ENCODE data around the gene ESRRA. TPM values are rescaled to one million over a fixed set of nuclear protein-coding genes. Genes with fewer than 3 reads are reported as not detected.
A peak's percentile ranks its signal among the peaks of the same experiment; 100 is the strongest.

Gene ESRRA
- total and polyA plus RNA-seq, 10 of the 15 experiments (the other 5 are each of a cell fraction or from before 2014, with no cell fraction given) = 0.32 to 48.9 (median 12.6) TPM

DNA sequence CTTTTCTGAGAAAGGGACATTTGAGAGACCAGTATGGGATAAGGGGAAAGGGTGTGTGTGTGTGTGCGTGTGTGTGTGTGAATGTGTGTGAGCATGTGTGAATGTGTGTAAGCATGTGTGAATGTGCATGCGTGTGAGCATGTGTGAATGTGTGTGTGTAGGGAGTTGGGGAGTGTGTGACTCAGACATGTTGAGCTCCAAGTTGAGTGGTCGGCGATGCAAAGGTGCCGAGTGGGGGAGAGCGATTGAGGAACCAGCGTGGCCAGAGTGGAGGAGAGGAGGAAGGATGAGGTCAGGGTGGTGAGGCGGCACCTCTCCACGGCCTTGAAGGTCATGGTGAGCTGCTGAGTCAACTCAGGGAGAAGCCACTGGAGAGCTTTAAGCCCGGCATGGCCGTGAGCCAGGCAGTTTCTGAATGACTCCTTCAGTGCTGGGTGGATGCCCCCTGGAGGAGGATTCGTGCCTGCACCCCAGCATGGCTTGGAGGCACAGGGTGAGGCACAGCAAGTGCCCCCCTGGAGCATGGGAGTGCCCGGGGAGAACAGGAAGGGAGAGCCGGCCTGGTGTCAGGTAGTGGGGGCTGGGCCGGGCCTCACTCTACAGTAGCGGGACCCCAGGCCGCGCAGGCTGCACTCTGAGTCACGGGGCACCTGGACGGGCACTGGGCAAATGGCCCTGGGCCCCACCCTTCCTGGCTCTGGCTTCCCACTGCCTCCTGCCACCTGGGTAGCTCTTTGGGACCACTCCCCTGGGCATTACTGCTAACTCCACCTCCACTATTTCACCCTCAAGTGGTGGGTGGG, 26.4 kb downstream of the ESRRA start:
- Histone ChIP-seq H3K4me2 (ENCODE audit: control insufficient read depth, insufficient read depth) (peak overlapping the region; percentile 19), H3K4me3 (no peak overlapping the region), H3K9me3 (replicated peaks; ENCODE audit: control insufficient read depth, insufficient read depth, low read length) (no peaks in the 10 kb centered on the region; the same call in 2 of the 3 replicates), H3K4me1 (ENCODE audit: control insufficient read depth, insufficient read depth, low read length) (peaks cover 21% of the 10 kb centered on the region), H3K27ac (ENCODE audit: control insufficient read depth, insufficient read depth) (peak overlapping the region; percentile 52), H3K9ac (ENCODE audit: control insufficient read depth, insufficient read depth, low read length) (peak overlapping the region; percentile 26), H3K79me2 (ENCODE audit: control insufficient read depth, insufficient read depth, low read length) (no peaks in the 10 kb centered on the region), H3K27me3 (replicated peaks in 1 of 2; ENCODE audit: control insufficient read depth in 2 of 2, insufficient read depth in 2 of 2, low read length in 1 of 2) (no peaks in the 10 kb centered on the region), H2AFZ (ENCODE audit: control insufficient read depth, low read depth, low read length) (peak overlapping the region; percentile 74), H3K36me3 (ENCODE audit: control insufficient read depth in 2 of 2, insufficient read depth in 2 of 2, low read length in 1 of 2) (no peaks in the 10 kb centered on the region), H4K20me1 (ENCODE audit: control insufficient read depth, insufficient read depth) (no peaks in the 10 kb centered on the region)
- in situ Hi-C loops (cut with MboI) (no loop called here), intact Hi-C loops (cut with micrococcal nuclease; ENCODE audit: unreplicated experiment) (loop anchor here (1.0 kb wide), 2 partner anchors 13 to 25 kb away; partner anchors contain the start of gene PRDX5)
- BruUV-seq (replicated peaks) = no TSS peak
- ATAC-seq (peak; percentile 80), FAIRE-seq (peak; percentile 93), DNase-seq (ENCODE audit: low read depth, low spot score) (peak; percentile 80)
- ChIA-PET CTCF (interaction anchor here (0.6 to 14.7 kb wide), 24 partner anchors 9 to 343 kb away, joined by 3 to 228 read pairs (median 5); partner anchors contain the start of genes CCDC88B, ESRRA, FERMT3 and PRDX5), POLR2A (interaction anchor here (0.9 to 2.7 kb wide), 10 partner anchors 8 to 125 kb away, joined by 3 to 27 read pairs (median 4); partner anchors contain the start of genes CCDC88B, ESRRA, FERMT3 and FKBP2), SMC1A (ENCODE audit: uncharacterized antibody, unreplicated experiment) (interaction anchor here (0.6 to 6.4 kb wide), 16 partner anchors 9 to 1773 kb away, joined by 3 to 71 read pairs (median 4); partner anchors contain the start of genes CATSPERZ, CCDC88B, ESRRA and FERMT3), RAD21 (ENCODE audit: unreplicated experiment) (interaction anchor here (0.5 to 4.2 kb wide), 16 partner anchors 8 to 514 kb away, joined by 3 to 86 read pairs (median 4); partner anchors contain the start of genes CCDC88B, ESRRA, FERMT3 and PRDX5)
- WGBS (ENCODE audit: insufficient coverage, insufficient replicate concordance, low lambda C conversion rate, missing lambda C conversion rate) = 2% methylated on average over 20 of the region's 20 CpGs
- TF ChIP-seq CHD1 (IDR thresholded peaks at IDR 0.05; ENCODE audit: low read depth, low read length) (no peak), CREB1 (IDR thresholded peaks at IDR 0.05; ENCODE audit: low read depth) (0 out of 2 replicates have a peak, but pooled peaks have one; percentile 43), SP1 (IDR thresholded peaks at IDR 0.05; ENCODE audit: low read depth, low read length) (no peak), LARP7 (IDR thresholded peaks at IDR 0.05) (peak; percentile 47; the same call in 1 of the 2 replicates), SMARCA5 (IDR thresholded peaks at IDR 0.05) (peak; percentile 73; the same call in 1 of the 2 replicates), STAT1 (conservative IDR thresholded peaks at IDR 0.05) (0 out of 2 replicates have a peak, but pooled peaks have one; percentile 13), NR2C2 (IDR thresholded peaks at IDR 0.05; ENCODE audit: borderline replicate concordance, control insufficient read depth, insufficient read length, low read depth) (no peak), RELA (IDR thresholded peaks at IDR 0.05; ENCODE audit: borderline replicate concordance, partially characterized antibody) (no peak), ASH2L (IDR thresholded peaks at IDR 0.05; ENCODE audit: borderline replicate concordance, low read depth) (no peak), TAF1 (IDR thresholded peaks at IDR 0.05; ENCODE audit: borderline replicate concordance, low read depth, low read length) (no peak), BMI1 (IDR thresholded peaks at IDR 0.05; ENCODE audit: borderline replicate concordance) (no peak), TCF3 (IDR thresholded peaks at IDR 0.05; ENCODE audit: borderline replicate concordance, insufficient read depth, low read depth, low read length) (no peak), HDAC6 (IDR thresholded peaks at IDR 0.05; ENCODE audit: unreplicated experiment) (no peak), EGR1 (IDR thresholded peaks at IDR 0.05; ENCODE audit: borderline replicate concordance in 1 of 2, low read depth in 2 of 2, low read length in 2 of 2) (no peak), HCFC1 (IDR thresholded peaks at IDR 0.05; ENCODE audit: low read length) (no peak), JUND (IDR thresholded peaks at IDR 0.05; ENCODE audit: low read depth, low read length) (0 out of 2 replicates have a peak, but pooled peaks have one; percentile 79), NR2C1 (IDR thresholded peaks at IDR 0.05) (no peak; the same call in 1 of the 2 replicates), POLR2AphosphoS2 (IDR thresholded peaks at IDR 0.05; ENCODE audit: low read depth, low read length) (no peak), SREBF2 (IDR thresholded peaks at IDR 0.05; ENCODE audit: low read length) (no peak), SIX5 (IDR thresholded peaks at IDR 0.05; ENCODE audit: low read depth, low read length, severe bottlenecking) (no peak)
- TF ChIP-seq, protein P1, sequence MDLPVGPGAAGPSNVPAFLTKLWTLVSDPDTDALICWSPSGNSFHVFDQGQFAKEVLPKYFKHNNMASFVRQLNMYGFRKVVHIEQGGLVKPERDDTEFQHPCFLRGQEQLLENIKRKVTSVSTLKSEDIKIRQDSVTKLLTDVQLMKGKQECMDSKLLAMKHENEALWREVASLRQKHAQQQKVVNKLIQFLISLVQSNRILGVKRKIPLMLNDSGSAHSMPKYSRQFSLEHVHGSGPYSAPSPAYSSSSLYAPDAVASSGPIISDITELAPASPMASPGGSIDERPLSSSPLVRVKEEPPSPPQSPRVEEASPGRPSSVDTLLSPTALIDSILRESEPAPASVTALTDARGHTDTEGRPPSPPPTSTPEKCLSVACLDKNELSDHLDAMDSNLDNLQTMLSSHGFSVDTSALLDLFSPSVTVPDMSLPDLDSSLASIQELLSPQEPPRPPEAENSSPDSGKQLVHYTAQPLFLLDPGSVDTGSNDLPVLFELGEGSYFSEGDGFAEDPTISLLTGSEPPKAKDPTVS (IDR thresholded peaks at IDR 0.05; ENCODE audit: low read depth, low read length) = no peak
